Retinal pigment epithelial cell (primary cell): ENCODE data around the gene EWSR1.

Experiments used
- DNase-seq: peaks from one replicate; pipeline ENCODE4 v3.0.0-alpha.2; 2010; ENCODE audit warnings: low read depth
- H3K4me3 ChIP-seq: 2 replicates; pipeline ENCODE4 v1.5.1; 2011; ENCODE audit warnings: mild to moderate bottlenecking, low read length, control low read depth, moderate library complexity
- CTCF ChIP-seq: conservative IDR thresholded peaks from 2 replicates; pipeline ENCODE4 v1.5.1; 2011; ENCODE audit warnings: low read depth, low read length, control low read depth, inconsistent platforms

The EWSR1 gene

DNA sequence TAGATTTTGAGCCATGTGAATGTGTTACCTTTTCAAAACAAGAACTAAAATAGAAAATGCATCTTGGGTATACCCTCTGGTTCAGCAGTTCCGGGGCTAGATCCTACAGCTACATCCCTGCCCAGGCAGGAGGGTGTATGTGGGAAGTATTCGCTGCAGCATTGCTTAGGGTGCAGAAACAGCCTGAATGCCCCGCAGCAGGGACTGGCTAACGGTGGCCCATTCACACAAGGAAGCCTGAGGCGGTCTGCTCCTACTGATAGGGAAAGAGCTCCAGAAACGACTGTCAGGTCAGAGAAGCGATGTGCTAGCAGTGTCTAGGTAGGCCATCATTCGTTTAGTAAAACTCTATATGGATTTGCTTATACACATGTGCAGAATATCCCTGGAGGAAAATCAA lies 57.3 kb downstream of the EWSR1 start:
- no peak for DNase-seq
- H3K4me3 ChIP-seq, result no peak overlapping the region
- no peak for TF ChIP-seq CTCF

- no peak overlapping the region for H3K4me3 ChIP-seq
- no peak for DNase-seq
- TF ChIP-seq CTCF, result no peak
These were observed 57.8 kb downstream of the EWSR1 start for GRCh38 chr22:29325785-29326315.

DNA sequence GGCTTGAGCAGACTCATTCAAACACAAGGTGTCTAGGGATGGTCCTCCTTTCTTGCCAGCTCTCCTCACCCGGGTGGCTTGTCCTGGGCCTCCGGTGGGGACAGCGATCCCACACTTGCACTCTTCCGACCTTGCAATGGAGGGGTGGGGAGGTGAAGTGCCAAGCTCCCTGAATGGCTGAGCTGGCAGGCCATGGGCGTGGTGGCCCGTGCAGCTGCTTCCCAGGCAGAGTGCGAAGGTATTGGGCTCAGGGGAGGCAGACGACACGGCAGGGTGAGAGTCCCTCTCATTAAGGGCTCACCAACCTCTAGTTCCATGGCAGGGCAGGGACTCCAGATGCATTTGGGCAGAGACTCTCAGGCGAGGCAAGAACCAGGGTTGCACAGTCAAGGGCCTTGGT lies 58.4 kb downstream of the EWSR1 start:
- no peak for TF ChIP-seq CTCF
- H3K4me3 ChIP-seq, result no peak overlapping the region
- no peak for DNase-seq

- DNase-seq, result no peak
- no peak overlapping the region for H3K4me3 ChIP-seq
- no peak for TF ChIP-seq CTCF
These were observed 59.2 kb downstream of the EWSR1 start for GRCh38 chr22:29327089-29327764.

GRCh38 chr22:29328055-29328454 lies 60.0 kb downstream of the EWSR1 start:
- H3K4me3 ChIP-seq, result no peak overlapping the region
- TF ChIP-seq CTCF, result no peak
- no peak for DNase-seq

- TF ChIP-seq CTCF, result no peak
- DNase-seq, result no peak
- no peak overlapping the region for H3K4me3 ChIP-seq
These were observed 60.8 kb downstream of the EWSR1 start for GRCh38 chr22:29328566-29329500.
